ENCODE measurements around the gene HMGA1.

GRCh38 chr6:34235307-34236130 is 1.2 kb upstream of the HMGA1 start:
- TF ChIP-seq POLR2A (IDR thresholded peaks at IDR 0.05) = peak in 1 of 2 donors; percentile 25
- TF ChIP-seq CTCF (IDR thresholded peaks at IDR 0.05) = no peak
- peak; percentile 15 for TF ChIP-seq POLR2AphosphoS5 (IDR thresholded peaks at IDR 0.05)
- no peak for TF ChIP-seq EP300 (IDR thresholded peaks at IDR 0.05)
